GM19438 (cell line): Measurements from ENCODE around the gene TUBA1C.
"Not testable (repeated sequence)": the region's sequence is repeated elsewhere in the genome, so short reads cannot be mapped to it uniquely, and the experiment has no call there.

Experiments
- ATAC-seq: cut with Tn5 transposase; IDR thresholded peaks from one replicate; pipeline ENCODE4 v1.9.1; 2021; ENCODE audit warnings: low read depth; ENCODE audit not compliant: unreplicated experiment

Gene TUBA1C

GRCh38 chr12:49305762-49306510 is 41.1 kb downstream of the TUBA1C start:
- ATAC-seq = no peak

- no peak for ATAC-seq
Measured at GRCh38 chr12:49309386-49309785, 44.5 kb downstream of the TUBA1C start.

DNA sequence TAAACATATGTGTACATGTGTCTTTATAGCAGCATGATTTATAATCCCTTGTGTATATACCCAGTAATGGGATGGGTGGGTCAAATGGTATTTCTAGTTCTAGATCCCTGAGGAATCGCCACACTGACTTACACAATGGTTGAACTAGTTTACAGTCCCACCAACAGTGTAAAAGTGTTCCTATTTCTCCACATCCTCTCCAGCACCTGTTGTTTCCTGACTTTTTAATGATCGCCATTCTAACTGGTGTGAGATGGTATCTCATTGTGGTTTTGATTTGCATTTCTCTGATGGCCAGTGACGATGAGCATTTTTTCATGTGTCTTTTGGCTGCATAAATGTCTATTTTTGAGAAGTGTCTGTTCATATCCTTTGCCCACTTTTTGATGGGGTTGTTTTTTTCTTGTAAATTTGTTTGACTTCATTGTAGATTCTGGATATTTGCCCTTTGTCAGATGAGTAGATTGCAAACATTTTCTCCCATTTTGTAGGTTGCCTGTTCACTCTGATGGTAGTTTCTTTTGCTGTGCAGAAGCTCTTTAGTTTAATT is 45.6 kb downstream of the TUBA1C start:
- not testable (repeated sequence) for ATAC-seq

DNA sequence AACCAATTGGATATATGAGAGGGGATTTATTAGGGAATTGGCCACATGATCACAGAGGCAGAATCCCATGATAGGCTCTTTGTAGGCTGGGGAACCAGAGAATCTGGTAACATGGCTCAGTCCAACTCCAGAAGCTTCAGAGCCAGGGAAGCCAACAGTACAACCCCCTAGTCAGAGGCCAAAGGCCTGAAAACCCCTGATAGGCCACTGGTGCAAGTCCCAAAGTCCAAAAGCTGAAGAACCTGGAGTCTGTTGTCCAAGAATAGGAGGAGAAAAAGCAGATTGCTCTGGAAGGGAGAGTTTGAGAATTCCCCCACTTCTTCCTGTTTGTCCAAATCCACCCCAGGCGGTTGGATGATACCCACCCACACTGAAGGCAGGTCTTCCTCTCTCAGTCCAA is 49.9 kb downstream of the TUBA1C start:
- no peak for ATAC-seq

GRCh38 chr12:49317118-49317517 is 52.2 kb downstream of the TUBA1C start:
- ATAC-seq = not testable (repeated sequence)

DNA sequence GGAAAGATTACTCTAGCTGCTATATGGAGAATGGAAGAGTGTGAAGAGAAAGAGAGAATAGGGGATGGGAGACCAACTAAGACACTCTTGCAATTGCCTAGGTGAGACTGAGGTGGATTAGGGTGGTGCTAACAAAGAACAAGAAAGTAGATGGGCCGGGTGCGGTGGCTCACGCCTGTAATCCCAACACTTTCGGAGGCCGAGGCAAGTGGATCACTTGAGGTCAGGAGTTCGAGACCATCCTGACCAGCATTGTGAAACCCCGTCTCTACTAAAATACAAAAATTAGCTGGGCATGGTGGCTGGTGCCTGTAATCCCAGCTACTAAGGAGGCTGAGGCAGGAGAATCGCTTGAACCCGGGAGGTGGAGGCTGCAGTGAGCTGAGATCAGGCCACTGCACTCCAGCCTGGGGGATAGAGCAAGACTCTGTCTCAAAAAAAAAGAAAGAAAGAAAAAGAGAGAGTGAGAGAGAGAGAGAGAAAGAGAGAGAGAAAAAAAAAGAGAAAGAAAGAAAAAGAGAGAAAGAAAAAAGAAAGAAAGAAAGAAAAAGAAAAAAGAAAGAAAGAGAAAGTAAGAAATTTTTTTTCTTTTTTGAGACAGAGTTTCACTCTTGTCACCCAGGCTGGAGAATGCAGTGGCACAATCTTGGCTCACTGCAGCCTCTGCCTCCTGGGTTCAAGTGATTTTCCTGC is 55.7 kb downstream of the TUBA1C start:
- not testable (repeated sequence) for ATAC-seq

DNA sequence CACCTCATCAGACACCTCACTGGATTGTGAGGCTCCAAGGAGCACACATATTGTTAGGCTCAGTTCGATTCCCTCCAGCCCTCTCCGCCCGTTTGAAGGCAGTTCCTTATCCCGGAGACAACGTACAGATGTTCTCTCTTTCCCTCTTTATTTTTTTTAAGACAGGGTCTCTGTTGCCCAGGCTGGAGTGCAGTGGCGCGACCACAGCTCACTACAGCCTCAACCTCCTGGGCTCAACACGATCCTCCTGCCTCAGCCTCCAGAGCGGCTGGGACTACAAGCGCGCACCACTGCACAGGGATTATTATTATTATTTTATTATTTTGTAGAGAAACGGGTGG is 57.5 kb downstream of the TUBA1C start:
- ATAC-seq = no peak

GRCh38 chr12:49322708-49323523 is 58.0 kb downstream of the TUBA1C start, which contains the start of gene TROAP:
TSS of gene TROAP (plus strand) at chr12:49323255. CDS start at chr12:49323609, 354 bp downstream.
- peak; percentile 98 for ATAC-seq

DNA sequence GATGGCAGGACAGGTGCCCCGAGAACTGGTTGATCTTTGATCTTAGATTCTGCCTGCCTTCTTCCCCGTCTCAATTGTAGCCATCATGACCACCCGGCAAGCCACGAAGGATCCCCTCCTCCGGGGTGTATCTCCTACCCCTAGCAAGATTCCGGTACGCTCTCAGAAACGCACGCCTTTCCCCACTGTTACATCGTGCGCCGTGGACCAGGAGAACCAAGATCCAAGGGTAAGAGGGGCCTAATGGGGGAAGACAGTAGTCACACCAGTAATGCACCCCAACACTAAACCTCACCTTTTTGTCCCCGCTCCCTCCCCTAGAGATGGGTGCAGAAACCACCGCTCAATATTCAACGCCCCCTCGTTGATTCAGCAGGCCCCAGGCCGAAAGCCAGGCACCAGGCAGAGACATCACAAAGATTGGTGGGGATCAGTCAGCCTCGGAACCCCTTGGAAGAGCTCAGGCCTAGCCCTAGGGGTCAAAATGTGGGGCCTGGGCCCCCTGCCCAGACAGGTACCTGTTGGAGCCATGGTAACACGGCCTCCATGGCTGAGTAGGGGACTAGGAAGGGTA is 58.7 kb downstream of the TUBA1C start:
- ATAC-seq = no peak
